Measurements from ENCODE around the gene CAMK4.

- no peak for TF ChIP-seq CTCF (IDR thresholded peaks at IDR 0.05)
- TF ChIP-seq POLR2A (IDR thresholded peaks at IDR 0.05), result no peak
Measured at GRCh38 chr5:111299831-111300432, 75.7 kb downstream of the CAMK4 start.

All from prostate gland (tissue), 2 donors.